HUES64 (cell line): ENCODE data around the gene TSPAN31.
"Not testable (repeated sequence)": the region's sequence is repeated elsewhere in the genome, so short reads cannot be mapped to it uniquely, and the experiment has no call there.

ENCODE experiments used
- H3K27ac ChIP-seq: 2 replicates; pipeline ENCODE4 v1.7.0; 2013; ENCODE audit warnings: low read depth, low read length, inconsistent platforms
- H3K27me3 ChIP-seq: 2 replicates; pipeline ENCODE4 v1.6.1; 2013; ENCODE audit warnings: mild to moderate bottlenecking, low read length; ENCODE audit not compliant: insufficient read depth
- H3K36me3 ChIP-seq: 2 replicates; pipeline ENCODE4 v1.6.1; 2013; ENCODE audit warnings: mild to moderate bottlenecking, low read length; ENCODE audit not compliant: insufficient read depth
- H3K4me1 ChIP-seq: 2 replicates; pipeline ENCODE4 v1.6.1; 2013; ENCODE audit warnings: mild to moderate bottlenecking, low read length, moderate library complexity; ENCODE audit not compliant: insufficient read depth
- H3K4me3 ChIP-seq: 2 replicates; pipeline ENCODE4 v1.5.1; 2013; ENCODE audit warnings: mild to moderate bottlenecking, low read length, moderate library complexity
- H3K9ac ChIP-seq: 2 replicates; pipeline ENCODE4 v1.6.1; 2013; ENCODE audit warnings: mild to moderate bottlenecking, low read depth, low read length
- H3K9me3 ChIP-seq: 2 replicates; pipeline ENCODE4 v1.6.1; 2013; ENCODE audit warnings: low read depth, low read length; ENCODE audit not compliant: insufficient read depth
- WGBS: fragments of 150-250, 120-280 bp; methylation state at CpG from one replicate; pipeline ENCODE4 v1.1.7; 2013; ENCODE audit warnings: missing lambda C conversion rate; 5-methylcytosine and 5-hydroxymethylcytosine counted together

TSPAN31 gene

DNA sequence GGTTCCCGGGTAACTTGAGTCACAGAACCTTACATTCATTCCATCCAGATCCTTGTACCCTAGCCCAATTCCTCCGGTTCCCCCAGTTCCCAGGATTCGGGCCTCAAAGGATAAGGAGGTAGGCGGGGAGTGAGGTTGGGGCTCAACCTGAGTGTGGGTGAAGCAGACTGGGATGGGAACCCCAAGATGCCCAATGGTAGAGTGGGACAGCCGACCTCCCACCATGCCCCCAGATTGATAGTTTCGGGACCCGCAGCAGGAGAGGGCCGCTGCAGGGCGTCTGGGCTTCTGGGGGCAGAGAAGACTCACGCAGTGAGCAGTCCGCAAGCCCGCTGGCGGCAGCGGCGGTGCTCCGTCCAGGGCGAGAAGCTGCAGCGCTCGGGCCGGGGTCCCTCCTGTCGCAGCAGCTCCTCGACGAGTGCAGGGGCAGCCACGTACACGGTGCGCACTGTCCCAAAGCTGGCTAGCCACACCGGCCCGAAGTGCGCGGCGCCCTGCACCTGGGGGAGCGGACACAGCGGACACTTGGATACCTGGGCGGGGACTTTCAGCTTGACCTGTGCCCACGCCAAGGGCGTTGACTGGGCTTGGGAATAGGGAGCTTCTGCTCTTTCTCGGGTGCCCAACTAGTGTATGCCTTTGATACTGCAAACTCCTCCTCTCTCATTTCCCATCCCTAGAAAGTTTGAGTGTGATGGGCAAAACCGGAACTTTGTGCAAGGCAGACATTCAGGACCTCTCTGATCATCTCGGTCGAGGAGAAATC, 21.0 kb downstream of the TSPAN31 start:
- H3K4me3 ChIP-seq, result peak overlapping the region; percentile 56
- H3K27ac ChIP-seq, result no peak overlapping the region
- H3K36me3 ChIP-seq, result peaks cover 31% of the 10 kb centered on the region
- H3K27me3 ChIP-seq, result peaks cover 59% of the 10 kb centered on the region
- 4% methylated on average over 40 of the region's 40 CpGs for whole genome bisulfite sequencing
- peaks cover 10% of the 10 kb centered on the region for H3K4me1 ChIP-seq
- no peak overlapping the region; the same call in 1 of the 2 replicates for H3K9ac ChIP-seq
- H3K9me3 ChIP-seq, result no peaks in the 10 kb centered on the region

GRCh38 chr12:57766464-57767304, 21.8 kb downstream of the TSPAN31 start, which contains the start of gene CYP27B1:
CYP27B1 (minus strand) TSS chr12:57767078; CDS start chr12:57767041, 37 bp downstream.
- Histone ChIP-seq H3K36me3 (peaks cover 33% of the 10 kb centered on the region), H3K9me3 (no peaks in the 10 kb centered on the region), H3K9ac (no peak within 1 kb of the TSS; the same call in 1 of the 2 replicates), H3K27ac (peak within 1 kb of the TSS; percentile 32; the same call in 1 of the 2 replicates), H3K4me3 (peak within 1 kb of the TSS; percentile 56), H3K4me1 (peaks cover 15% of the 10 kb centered on the region), H3K27me3 (peaks cover 59% of the 10 kb centered on the region)
- WGBS, result 5% methylated on average over 38 of the region's 38 CpGs

GRCh38 chr12:57767305-57767698, 22.5 kb downstream of the TSPAN31 start:
- no peak overlapping the region for H3K9ac ChIP-seq
- H3K27me3 ChIP-seq, result peaks cover 55% of the 10 kb centered on the region
- peak overlapping the region; percentile 32; the same call in 1 of the 2 replicates for H3K27ac ChIP-seq
- H3K36me3 ChIP-seq, result peaks cover 33% of the 10 kb centered on the region
- peaks cover 15% of the 10 kb centered on the region for H3K4me1 ChIP-seq
- no peaks in the 10 kb centered on the region for H3K9me3 ChIP-seq
- peak overlapping the region; percentile 56; the same call in 1 of the 2 replicates for H3K4me3 ChIP-seq

- no peak overlapping the region for H3K4me3 ChIP-seq
- no peak overlapping the region for H3K27ac ChIP-seq
- no peak overlapping the region for H3K9ac ChIP-seq
- peaks cover 15% of the 10 kb centered on the region for H3K4me1 ChIP-seq
- WGBS, result 92% methylated on average over 3 of the region's 3 CpGs
- peaks cover 50% of the 10 kb centered on the region for H3K27me3 ChIP-seq
- H3K36me3 ChIP-seq, result peaks cover 33% of the 10 kb centered on the region
- no peaks in the 10 kb centered on the region for H3K9me3 ChIP-seq
These were observed 23.0 kb downstream of the TSPAN31 start for GRCh38 chr12:57767876-57768275.

- no peaks in the 10 kb centered on the region for H3K9me3 ChIP-seq
- H3K36me3 ChIP-seq, result peaks cover 33% of the 10 kb centered on the region
- no peak overlapping the region for H3K9ac ChIP-seq
- no peak overlapping the region for H3K27ac ChIP-seq
- no peak overlapping the region for H3K4me3 ChIP-seq
- peaks cover 17% of the 10 kb centered on the region for H3K4me1 ChIP-seq
- WGBS, result 96% methylated on average over 11 of the region's 11 CpGs
- H3K27me3 ChIP-seq, result peaks cover 43% of the 10 kb centered on the region
These were observed 24.8 kb downstream of the TSPAN31 start for GRCh38 chr12:57769594-57769993.

- peaks cover 17% of the 10 kb centered on the region for H3K4me1 ChIP-seq
- H3K9ac ChIP-seq, result no peak overlapping the region
- no peak overlapping the region for H3K27ac ChIP-seq
- H3K36me3 ChIP-seq, result peaks cover 33% of the 10 kb centered on the region
- peak overlapping the region; percentile 76; the same call in 1 of the 2 replicates for H3K4me3 ChIP-seq
- H3K27me3 ChIP-seq, result peaks cover 32% of the 10 kb centered on the region
- no peaks in the 10 kb centered on the region for H3K9me3 ChIP-seq
- 91% methylated on average over 4 of the region's 4 CpGs for WGBS
These were observed 25.9 kb downstream of the TSPAN31 start for GRCh38 chr12:57770734-57771133.

DNA sequence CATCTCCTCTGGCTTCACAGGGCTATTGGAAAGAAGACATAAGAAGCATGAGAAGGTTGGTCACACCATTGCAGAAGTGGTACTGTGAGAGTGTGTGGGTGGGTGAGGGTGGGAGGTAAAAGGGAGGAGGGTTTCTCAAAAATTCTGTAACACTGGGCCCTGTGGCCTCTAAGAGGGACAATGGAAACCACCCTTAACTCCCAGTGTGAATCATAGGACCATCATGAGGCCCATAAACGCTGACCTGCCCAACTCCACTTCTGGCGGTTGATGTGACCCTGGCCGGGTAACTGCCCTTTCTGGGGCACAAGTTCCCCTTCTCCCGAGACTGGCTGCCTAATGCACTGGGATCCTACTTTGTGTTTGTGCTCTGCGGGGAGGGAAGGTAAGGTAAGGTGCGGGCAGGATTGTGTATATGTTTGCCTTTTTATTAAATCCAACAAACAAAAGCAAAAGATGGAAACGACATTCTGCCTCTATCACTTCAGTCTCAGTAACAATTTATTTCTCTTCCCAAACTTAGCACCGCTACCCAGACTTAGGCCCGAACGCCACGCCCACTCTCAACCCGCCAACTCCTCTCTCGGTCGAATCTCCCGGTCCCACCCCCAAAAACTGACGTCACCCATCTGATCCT, 26.5 kb downstream of the TSPAN31 start:
- Histone ChIP-seq H3K4me1 (peaks cover 16% of the 10 kb centered on the region), H3K9me3 (no peaks in the 10 kb centered on the region), H3K9ac (peak overlapping the region; percentile 97), H3K4me3 (peak overlapping the region; percentile 76), H3K27me3 (peaks cover 26% of the 10 kb centered on the region), H3K27ac (peak overlapping the region; percentile 99), H3K36me3 (peaks cover 33% of the 10 kb centered on the region)
- 2% methylated on average over 14 of the region's 16 CpGs for WGBS

- Histone ChIP-seq H3K9me3 (no peaks in the 10 kb centered on the region), H3K27me3 (peaks cover 20% of the 10 kb centered on the region), H3K27ac (peak within 1 kb of the TSS; percentile 99), H3K9ac (peak within 1 kb of the TSS; percentile 97), H3K4me1 (peaks cover 13% of the 10 kb centered on the region), H3K36me3 (peaks cover 33% of the 10 kb centered on the region), H3K4me3 (peak within 1 kb of the TSS; percentile 76)
- WGBS, result under 1% methylated on average over 28 of the region's 28 CpGs
These were observed 27.1 kb downstream of the TSPAN31 start, which contains the start of gene METTL1 for GRCh38 chr12:57771873-57772428. METTL1 (minus strand) TSS chr12:57772105; CDS start chr12:57772083, 22 bp downstream.

GRCh38 chr12:57772429-57773322, 27.8 kb downstream of the TSPAN31 start, which contains the start of gene EEF1AKMT3:
EEF1AKMT3 (plus strand) TSS chr12:57772614; CDS start chr12:57772725, 111 bp downstream.
- Histone ChIP-seq H3K4me1 (peaks cover 9% of the 10 kb centered on the region; the same call in 1 of the 2 replicates), H3K9me3 (no peaks in the 10 kb centered on the region), H3K27me3 (peaks cover 12% of the 10 kb centered on the region), H3K4me3 (peak within 1 kb of the TSS; percentile 76), H3K9ac (peak within 1 kb of the TSS; percentile 97), H3K27ac (peak within 1 kb of the TSS; percentile 99), H3K36me3 (peaks cover 33% of the 10 kb centered on the region)
- 6% methylated on average over 67 of the region's 67 CpGs for WGBS

DNA sequence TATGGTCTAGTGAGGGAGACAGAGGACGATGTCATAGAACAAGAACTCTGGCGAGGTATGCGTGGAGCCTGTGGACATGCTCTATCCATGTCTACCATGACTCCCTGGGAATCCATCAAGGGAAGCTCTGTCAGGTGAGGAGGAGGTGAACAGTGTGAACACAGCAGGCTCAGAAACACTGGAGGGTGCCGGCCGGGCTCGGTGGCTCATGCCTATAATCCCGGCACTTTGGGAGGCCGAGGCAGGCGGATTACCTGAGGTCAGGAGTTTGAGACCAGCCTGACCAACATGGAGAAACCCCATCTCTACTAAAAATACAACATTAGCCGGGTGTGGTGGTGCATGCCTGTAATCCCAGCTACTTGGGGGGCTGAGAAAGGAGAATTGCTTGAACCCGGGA, 29.8 kb downstream of the TSPAN31 start:
- not testable (repeated sequence) for H3K9ac ChIP-seq, H3K4me3 ChIP-seq, H3K9me3 ChIP-seq, H3K4me1 ChIP-seq, H3K27ac ChIP-seq
- WGBS, result 94% methylated on average over 11 of the region's 11 CpGs
- Histone ChIP-seq H3K27me3 (peaks cover 11% of the 10 kb centered on the region), H3K36me3 (peaks cover 13% of the 10 kb centered on the region)
